Left ventricle myocardium inferior (tissue), 1 donor: ENCODE results near the gene PTPRR. TPM values are rescaled to one million over a fixed set of nuclear protein-coding genes. Genes with fewer than 3 reads are reported as not detected.

Source experiments
- DNase-seq: peaks from one replicate; pipeline ENCODE4 v3.0.0-alpha.2; 2020
- H3K27ac ChIP-seq: fragments of 200-600 bp; replicated peaks from 2 replicates; pipeline ENCODE4 v1.8.0; 2021
- H3K27me3 ChIP-seq: fragments of 200-600 bp; 2 replicates; pipeline ENCODE4 v1.8.0; 2021; ENCODE audit warnings: low read depth
- H3K36me3 ChIP-seq: fragments of 200-600 bp; 2 replicates; pipeline ENCODE4 v1.8.0; 2021
- H3K4me1 ChIP-seq: fragments of 200-600 bp; 2 replicates; pipeline ENCODE4 v1.8.0; 2021
- H3K4me3 ChIP-seq: fragments of 200-600 bp; 2 replicates; pipeline ENCODE4 v1.8.0; 2021; ENCODE audit warnings: mild to moderate bottlenecking, moderate library complexity
- H3K9me3 ChIP-seq: fragments of 200-600 bp; replicated peaks from 2 replicates; pipeline ENCODE4 v1.8.0; 2021
- CTCF ChIP-seq: fragments of 200-600 bp; IDR thresholded peaks from 2 replicates; pipeline ENCODE4 v1.8.0; 2021; ENCODE audit warnings: antibody characterized with exemption, mild to moderate bottlenecking, borderline replicate concordance
- intact Hi-C: fragments of 100-400 bp; cut with micrococcal nuclease; formaldehyde crosslinking; loops from one replicate; pipeline ENCODE4 v1.11.0; 2022
- total RNA-seq: library from RNA; stranded (reverse); fragmentation: NEBNext Ultra II Directional; extraction: Animal tissue kit (Norgen Biotek cat#: 25700); gene quantifications from one replicate; pipeline ENCODE4 v1.2.1, GENCODE V29; 2021
- donor health status: DM: no; HTN: yes; CAD: no; lungs with severe emphysema.

PTPRR gene
- total RNA-seq, 1 donor from 2014 or later = 1.3 TPM

- Histone ChIP-seq H3K4me1 (no peaks in the 10 kb centered on the region), H3K27ac (no peak overlapping the region), H3K4me3 (no peak overlapping the region), H3K27me3 (no peaks in the 10 kb centered on the region), H3K36me3 (no peaks in the 10 kb centered on the region), H3K9me3 (no peaks in the 10 kb centered on the region)
- intact Hi-C loops = no loop called here
- no peak for DNase-seq
- TF ChIP-seq CTCF = peak; percentile 78
These were observed 187.2 kb downstream of the PTPRR start for GRCh38 chr12:70733385-70733784.

DNA sequence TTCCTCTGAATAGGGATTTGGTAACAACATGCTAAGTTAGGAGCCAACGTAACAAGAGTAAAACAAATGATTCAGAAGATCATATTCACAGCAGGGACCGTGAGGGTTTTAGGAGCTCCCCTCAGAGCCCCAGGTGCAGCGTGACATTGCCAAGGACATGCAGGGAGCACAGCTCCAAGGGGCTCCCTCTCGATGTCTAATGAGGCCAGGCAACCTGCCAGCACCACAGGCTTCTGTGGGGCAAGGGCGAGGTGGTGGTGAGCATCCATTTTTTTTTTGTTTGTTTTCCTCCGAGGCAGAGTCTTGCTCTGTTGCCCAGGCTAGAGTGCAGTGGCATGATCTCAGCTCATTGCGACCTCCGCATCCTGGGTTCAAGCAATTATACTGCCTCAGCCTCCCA is 188.3 kb downstream of the PTPRR start:
- intact Hi-C loops = no loop called here
- DNase-seq = no peak
- no peaks in the 10 kb centered on the region for H3K36me3 ChIP-seq

GRCh38 chr12:70730675-70731180 is 189.8 kb downstream of the PTPRR start:
- intact Hi-C loops = no loop called here
- DNase-seq = no peak
- H3K9me3 ChIP-seq = no peaks in the 10 kb centered on the region

More for the DNA sequence above, 188.3 kb downstream of the PTPRR start:
- H3K27me3 ChIP-seq = no peaks in the 10 kb centered on the region
- H3K4me1 ChIP-seq = no peaks in the 10 kb centered on the region
- TF ChIP-seq CTCF = no peak
- no peak overlapping the region for H3K27ac ChIP-seq
- H3K4me3 ChIP-seq = no peak overlapping the region
- H3K9me3 ChIP-seq = no peaks in the 10 kb centered on the region

GRCh38 chr12:70724444-70724843 is 196.1 kb downstream of the PTPRR start:
- peak; percentile 47 for TF ChIP-seq CTCF
- Histone ChIP-seq H3K9me3 (no peaks in the 10 kb centered on the region), H3K36me3 (no peaks in the 10 kb centered on the region), H3K27me3 (no peaks in the 10 kb centered on the region), H3K27ac (peak overlapping the region; percentile 86), H3K4me3 (no peak overlapping the region), H3K4me1 (peaks cover 46% of the 10 kb centered on the region)
- intact Hi-C loops = loop anchor here (5.0 to 10.0 kb wide), 2 partner anchors 480 to 842 kb away; partner anchors contain the start of gene CNOT2
- DNase-seq = no peak

More at GRCh38 chr12:70730675-70731180, 189.8 kb downstream of the PTPRR start:
- Histone ChIP-seq H3K4me1 (no peaks in the 10 kb centered on the region), H3K4me3 (no peak overlapping the region), H3K36me3 (no peaks in the 10 kb centered on the region), H3K27me3 (no peaks in the 10 kb centered on the region), H3K27ac (no peak overlapping the region)
- no peak for TF ChIP-seq CTCF

GRCh38 chr12:70722584-70723343 is 197.8 kb downstream of the PTPRR start:
- Histone ChIP-seq H3K4me1 (peaks cover 47% of the 10 kb centered on the region), H3K27me3 (no peaks in the 10 kb centered on the region), H3K4me3 (peak overlapping the region; percentile 13), H3K36me3 (no peaks in the 10 kb centered on the region), H3K9me3 (no peaks in the 10 kb centered on the region), H3K27ac (peak overlapping the region; percentile 86)
- no peak for DNase-seq
- TF ChIP-seq CTCF = no peak
- intact Hi-C loops = loop anchor here (5.0 to 10.0 kb wide), 2 partner anchors 478 to 840 kb away; partner anchors contain the start of gene CNOT2
